Occipital lobe (tissue), 2 donors: ENCODE measurements around the gene EEF2K. TPM values are rescaled to one million over a fixed set of nuclear protein-coding genes. Genes with fewer than 3 reads are reported as not detected.
A peak's percentile ranks its signal among the peaks of the same experiment; 100 is the strongest.
"Not testable (repeated sequence)": the region's sequence is repeated elsewhere in the genome, so short reads cannot be mapped to it uniquely, and the experiment has no call there.

Source experiments
- DNase-seq: peaks from one replicate; lab custom pipeline; 2025; lab: John Stamatoyannopoulos, UW
- total RNA-seq: library from RNA; depleted of rRNA; stranded (reverse); fragments of >200 nt; gene quantifications from one replicate; pipeline ENCODE4 v1.2.3, GENCODE V29; 2014

The EEF2K gene
- total RNA-seq, 1 donor from 2014 or later = 10.9 TPM

DNA sequence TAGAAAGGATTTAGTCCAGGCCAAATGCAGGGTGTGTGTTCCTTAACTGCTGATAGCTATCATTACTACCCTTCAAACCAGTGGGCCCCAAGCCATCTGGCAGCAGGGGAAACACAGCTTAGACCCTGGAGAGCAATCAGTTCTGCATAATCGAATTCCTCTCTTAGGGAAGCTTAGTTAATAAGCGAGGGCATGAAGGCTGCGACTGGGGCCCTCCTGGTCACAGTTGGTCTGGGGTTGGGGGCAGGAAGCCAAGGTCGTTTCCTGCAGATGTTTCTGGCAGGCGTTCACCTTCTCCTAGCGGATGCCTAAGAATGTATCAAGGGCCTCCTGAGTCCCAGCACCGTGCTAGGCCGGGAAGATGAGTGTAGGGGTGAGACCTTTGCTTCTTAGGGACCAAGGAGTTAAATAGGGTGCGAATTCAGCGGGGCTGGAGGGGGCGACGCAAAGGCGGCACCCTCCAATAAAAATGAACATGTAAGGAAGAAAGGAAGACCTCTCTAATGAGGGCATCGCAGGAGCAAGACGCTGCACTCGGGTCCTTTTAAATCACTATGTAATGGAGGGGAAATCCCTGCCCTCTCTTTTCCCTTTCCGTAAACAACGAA lies 16.5 kb upstream of the EEF2K start:
- no peak for DNase-seq

- no peak for DNase-seq
These were observed 15.8 kb upstream of the EEF2K start for GRCh38 chr16:22190081-22190775.

GRCh38 chr16:22190776-22191531 lies 15.1 kb upstream of the EEF2K start:
- peak; percentile 100 for DNase-seq

- no peak for DNase-seq
These were observed 14.4 kb upstream of the EEF2K start for GRCh38 chr16:22191532-22192260.

DNA sequence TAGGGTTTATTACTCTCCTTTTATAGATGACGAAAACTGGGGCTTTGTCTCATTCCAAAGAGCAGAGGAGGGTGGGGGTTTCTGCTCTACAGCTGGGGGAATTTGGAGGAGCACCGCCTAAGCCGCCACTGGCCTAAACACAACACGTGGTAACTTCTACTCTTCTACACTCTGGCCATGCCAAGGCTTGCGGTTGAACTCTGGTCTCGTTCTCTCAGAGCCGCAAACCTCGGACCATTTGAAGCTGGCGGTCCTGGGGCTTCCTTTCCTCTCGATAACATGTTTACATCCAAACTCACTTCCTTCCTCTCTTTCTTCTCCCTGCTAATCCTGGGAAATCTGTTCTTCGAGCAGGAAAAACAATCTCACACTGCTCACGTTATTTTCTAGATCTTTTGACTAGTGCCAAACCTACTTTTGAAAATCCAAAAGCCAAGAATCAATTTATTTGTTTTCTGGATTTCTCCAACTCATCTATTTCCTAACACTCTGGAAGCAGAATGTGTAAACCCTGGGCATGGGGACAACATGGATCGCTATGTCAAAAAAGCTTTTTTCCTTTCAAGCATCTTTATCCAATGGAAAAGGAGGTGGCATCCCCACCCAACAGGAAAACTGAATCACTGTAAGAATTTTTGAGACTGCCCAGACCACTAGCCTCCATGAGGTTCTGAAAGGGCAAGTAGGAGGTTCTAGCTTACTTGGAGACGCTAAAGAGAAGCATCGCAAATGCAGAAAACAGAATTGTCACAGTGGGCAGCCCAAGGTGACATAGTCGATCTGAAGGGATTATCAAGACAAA lies 13.6 kb upstream of the EEF2K start:
- DNase-seq = peak; percentile 11

DNA sequence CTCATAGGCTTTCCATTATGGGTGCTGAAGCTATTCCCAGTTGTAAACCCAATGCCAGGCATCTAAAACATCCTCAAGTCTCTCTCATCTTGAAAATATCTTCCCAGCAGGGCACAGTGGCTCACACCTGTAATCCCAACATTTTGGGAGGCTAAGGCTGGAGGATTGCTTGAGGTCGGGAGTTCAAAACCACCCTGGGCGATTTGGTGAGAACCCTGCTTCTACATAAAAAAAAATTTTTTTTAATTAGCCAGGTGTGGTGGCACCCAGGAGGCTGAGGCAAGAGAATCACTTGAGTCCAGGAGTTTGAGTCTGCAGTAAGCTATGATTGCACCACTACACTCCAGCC lies 13.0 kb upstream of the EEF2K start:
- no peak for DNase-seq

DNA sequence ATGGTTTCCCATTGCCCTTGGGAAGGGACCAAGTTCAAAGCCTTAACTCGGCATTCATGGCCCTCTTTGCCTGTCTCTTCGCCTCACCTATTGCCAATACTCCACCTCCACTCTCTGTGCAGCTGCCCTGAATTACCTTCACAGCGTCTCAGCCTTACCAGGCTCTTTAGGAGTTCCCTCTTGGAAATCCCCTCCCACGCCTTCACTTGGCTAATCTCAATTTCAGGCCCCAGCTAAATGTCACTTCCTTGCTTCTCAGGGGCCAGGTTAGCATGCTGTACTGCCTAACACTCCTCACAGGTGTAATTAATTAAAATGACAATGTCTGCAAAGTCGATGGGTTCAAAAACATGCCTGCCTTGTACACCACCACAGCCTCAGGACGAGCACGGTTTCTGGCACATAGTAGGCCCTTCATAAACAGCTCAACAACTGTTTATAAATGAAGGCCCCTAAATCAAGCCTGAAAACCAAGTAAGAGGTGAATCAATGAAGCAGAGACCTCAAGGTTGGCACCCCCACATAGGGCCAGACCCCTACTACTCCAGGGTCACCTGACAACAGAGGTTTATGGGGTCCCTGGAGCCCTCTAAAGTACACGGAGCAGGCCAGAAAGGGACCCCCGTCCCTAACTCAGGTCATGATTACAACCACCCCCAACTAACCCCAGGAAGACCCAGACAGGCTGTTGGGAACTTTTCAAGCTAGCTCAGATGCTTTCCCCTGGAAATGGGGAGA lies 11.2 kb upstream of the EEF2K start:
- no peak for DNase-seq

GRCh38 chr16:22195445-22195694 lies 10.7 kb upstream of the EEF2K start:
- DNase-seq = no peak

- DNase-seq = peak; percentile 75
These were observed 10.2 kb upstream of the EEF2K start for GRCh38 chr16:22195695-22196558.

- DNase-seq = not testable (repeated sequence)
These were observed 9.4 kb upstream of the EEF2K start for GRCh38 chr16:22196559-22197168.

DNA sequence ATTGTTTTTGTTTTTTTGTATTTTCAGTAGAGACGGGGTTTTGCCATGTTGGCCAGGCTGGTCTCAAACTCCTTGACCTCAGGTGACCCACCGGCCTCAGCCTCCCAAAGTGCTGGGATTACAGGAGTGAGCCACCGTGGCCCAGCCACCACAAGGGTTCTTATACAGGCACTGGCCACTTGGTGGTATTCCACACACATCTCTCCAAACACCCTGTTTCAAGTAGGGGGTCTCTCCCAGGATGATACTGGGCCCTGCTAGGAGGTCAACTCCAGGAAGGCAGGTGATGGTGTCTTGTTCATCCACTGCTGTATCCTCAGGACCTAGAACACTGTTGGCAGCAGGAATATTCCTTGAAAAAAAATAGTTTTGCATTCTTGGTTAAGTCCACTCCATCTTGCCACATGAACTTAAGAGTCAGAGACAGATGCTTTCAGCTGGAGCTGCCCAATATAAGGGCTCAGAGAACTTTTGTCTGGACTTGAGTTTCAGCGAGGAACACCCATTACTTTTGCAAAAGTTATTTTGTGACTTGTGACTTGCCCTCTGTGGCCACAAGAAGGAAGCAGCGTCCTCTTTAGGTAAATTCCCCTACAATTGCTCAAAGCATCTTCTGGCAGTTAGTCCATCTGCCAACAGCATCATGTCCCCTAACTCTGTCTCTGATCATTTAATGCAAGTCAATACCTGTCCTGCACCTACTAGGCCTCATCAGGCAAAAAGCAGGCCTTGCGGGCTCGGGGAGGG lies 7.4 kb upstream of the EEF2K start:
- no peak for DNase-seq

- no peak for DNase-seq
These were observed 3.8 kb upstream of the EEF2K start for GRCh38 chr16:22202261-22202637.

- DNase-seq = no peak
These were observed 3.0 kb upstream of the EEF2K start for GRCh38 chr16:22203091-22203490.

GRCh38 chr16:22204091-22204655 lies 1.9 kb upstream of the EEF2K start:
- no peak for DNase-seq

- DNase-seq = no peak
These were observed 483 bp upstream of the EEF2K start for GRCh38 chr16:22205577-22206012.

GRCh38 chr16:22206842-22207714 lies 1.0 kb downstream of the EEF2K start:
- peak; percentile 57 for DNase-seq

- no peak for DNase-seq
These were observed 1.8 kb downstream of the EEF2K start for GRCh38 chr16:22207715-22208360.
